Loucy (cell line): ENCODE data around the gene GRID2.

Experiments
- H2AFZ ChIP-seq: fragments of 200-600 bp; sonication (generic); 2 replicates; pipeline ENCODE4 v1.6.0; 2016; ENCODE audit warnings: antibody characterized with exemption, mild to moderate bottlenecking, low read length, moderate library complexity
- H3F3A ChIP-seq: fragments of 200-600 bp; 2 replicates; pipeline ENCODE4 v1.6.0; 2016; ENCODE audit warnings: antibody characterized with exemption, low read depth, mild to moderate bottlenecking
- H3K27me3 ChIP-seq: fragments of 200-600 bp; sonication (generic); 2 replicates; pipeline ENCODE4 v1.6.1; 2014; ENCODE audit warnings: low read length, mild to moderate bottlenecking; ENCODE audit not compliant: insufficient read depth, poor library complexity, severe bottlenecking
- H3K36me3 ChIP-seq: fragments of 200-600 bp; sonication (generic); 2 replicates; pipeline ENCODE4 v1.6.1; 2016; ENCODE audit warnings: low read length; ENCODE audit not compliant: insufficient read depth
- H3K4me1 ChIP-seq: fragments of 200-600 bp; sonication (generic); 2 replicates; pipeline ENCODE4 v1.5.1; 2014; ENCODE audit warnings: low read length, mild to moderate bottlenecking; ENCODE audit not compliant: insufficient read depth, poor library complexity, severe bottlenecking
- H3K4me2 ChIP-seq: fragments of 200-600 bp; sonication (generic); 2 replicates; pipeline ENCODE4 v1.6.0; 2014; ENCODE audit warnings: antibody characterized with exemption, low read length, low read depth, mild to moderate bottlenecking; ENCODE audit not compliant: poor library complexity, severe bottlenecking
- H3K4me3 ChIP-seq: fragments of 200-600 bp; sonication (generic); 2 replicates; pipeline ENCODE4 v1.5.1; 2014; ENCODE audit warnings: low read length, mild to moderate bottlenecking, mixed read lengths; ENCODE audit not compliant: poor library complexity, severe bottlenecking
- H3K79me2 ChIP-seq: fragments of 200-600 bp; sonication (generic); 2 replicates; pipeline ENCODE4 v1.6.1; 2014; ENCODE audit warnings: low read length; ENCODE audit not compliant: insufficient read depth
- H3K9ac ChIP-seq: fragments of 200-600 bp; sonication (generic); 2 replicates; pipeline ENCODE4 v1.6.0; 2014; ENCODE audit warnings: mild to moderate bottlenecking, low read depth, low read length, moderate library complexity; ENCODE audit not compliant: poor library complexity, severe bottlenecking
- H3K9me2 ChIP-seq: fragments of 200-600 bp; sonication (generic); replicated peaks from 2 replicates; pipeline ENCODE4 v1.6.1; 2016; ENCODE audit warnings: low read depth, low read length, mixed read lengths
- H3K9me3 ChIP-seq: fragments of 200-600 bp; sonication (generic); 2 replicates; pipeline ENCODE4 v1.6.1; 2014; ENCODE audit warnings: mild to moderate bottlenecking, antibody characterized with exemption, low read length, low read depth; ENCODE audit not compliant: insufficient read depth
- H4K20me1 ChIP-seq: fragments of 200-600 bp; sonication (generic); 2 replicates; pipeline ENCODE4 v1.6.0; 2014; ENCODE audit warnings: antibody characterized with exemption, low read length, mild to moderate bottlenecking; ENCODE audit not compliant: insufficient read depth, poor library complexity, severe bottlenecking
- EZH2phosphoT487 ChIP-seq: fragments of 200-600 bp; IDR thresholded peaks from 2 replicates; pipeline ENCODE4 v1.6.1; 2018; ENCODE audit warnings: antibody characterized with exemption, mild to moderate bottlenecking, moderate library complexity, borderline replicate concordance
- TF ChIP-seq, protein P1 (sequence below): fragments of 200-600 bp; sonication (generic); conservative IDR thresholded peaks from 2 replicates; pipeline ENCODE4 v1.5.1; 2014; ENCODE audit warnings: mild to moderate bottlenecking, antibody characterized with exemption, low read length

The GRID2 gene

DNA sequence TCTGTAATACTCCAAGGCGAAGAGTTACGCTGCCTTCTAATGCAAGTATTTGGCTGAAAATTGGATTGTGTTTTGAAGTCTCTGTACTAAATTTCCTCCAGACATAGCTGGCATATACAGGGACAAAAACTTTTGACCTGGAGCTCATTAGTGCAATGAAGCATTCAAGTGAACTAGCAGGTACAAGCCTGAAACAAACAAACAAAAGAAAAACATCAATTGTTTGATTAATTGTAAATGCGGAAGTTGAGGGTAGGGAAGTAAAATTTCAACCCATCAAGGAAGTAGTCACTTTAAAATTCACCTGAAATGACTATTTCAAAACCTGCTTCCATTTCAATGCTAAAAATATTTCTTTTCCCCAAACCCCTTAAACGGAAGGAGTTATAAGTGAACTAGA is 1008.5 kb downstream of the GRID2 start:
- H3K9ac ChIP-seq: no peak overlapping the region
- H3K79me2 ChIP-seq: no peaks in the 10 kb centered on the region
- H3K4me2 ChIP-seq: no peak overlapping the region
- no peaks in the 10 kb centered on the region for H3K9me2 ChIP-seq
- TF ChIP-seq, protein P1, sequence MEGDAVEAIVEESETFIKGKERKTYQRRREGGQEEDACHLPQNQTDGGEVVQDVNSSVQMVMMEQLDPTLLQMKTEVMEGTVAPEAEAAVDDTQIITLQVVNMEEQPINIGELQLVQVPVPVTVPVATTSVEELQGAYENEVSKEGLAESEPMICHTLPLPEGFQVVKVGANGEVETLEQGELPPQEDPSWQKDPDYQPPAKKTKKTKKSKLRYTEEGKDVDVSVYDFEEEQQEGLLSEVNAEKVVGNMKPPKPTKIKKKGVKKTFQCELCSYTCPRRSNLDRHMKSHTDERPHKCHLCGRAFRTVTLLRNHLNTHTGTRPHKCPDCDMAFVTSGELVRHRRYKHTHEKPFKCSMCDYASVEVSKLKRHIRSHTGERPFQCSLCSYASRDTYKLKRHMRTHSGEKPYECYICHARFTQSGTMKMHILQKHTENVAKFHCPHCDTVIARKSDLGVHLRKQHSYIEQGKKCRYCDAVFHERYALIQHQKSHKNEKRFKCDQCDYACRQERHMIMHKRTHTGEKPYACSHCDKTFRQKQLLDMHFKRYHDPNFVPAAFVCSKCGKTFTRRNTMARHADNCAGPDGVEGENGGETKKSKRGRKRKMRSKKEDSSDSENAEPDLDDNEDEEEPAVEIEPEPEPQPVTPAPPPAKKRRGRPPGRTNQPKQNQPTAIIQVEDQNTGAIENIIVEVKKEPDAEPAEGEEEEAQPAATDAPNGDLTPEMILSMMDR: no peak
- TF ChIP-seq EZH2phosphoT487: no peak
- no peak overlapping the region for H2AFZ ChIP-seq
- no peaks in the 10 kb centered on the region for H3K9me3 ChIP-seq
- H3K36me3 ChIP-seq: no peaks in the 10 kb centered on the region
- no peaks in the 10 kb centered on the region for H4K20me1 ChIP-seq
- no peaks in the 10 kb centered on the region for H3K27me3 ChIP-seq
- H3K4me3 ChIP-seq: no peak overlapping the region
- H3K4me1 ChIP-seq: no peaks in the 10 kb centered on the region
- H3F3A ChIP-seq: no peaks in the 10 kb centered on the region

DNA sequence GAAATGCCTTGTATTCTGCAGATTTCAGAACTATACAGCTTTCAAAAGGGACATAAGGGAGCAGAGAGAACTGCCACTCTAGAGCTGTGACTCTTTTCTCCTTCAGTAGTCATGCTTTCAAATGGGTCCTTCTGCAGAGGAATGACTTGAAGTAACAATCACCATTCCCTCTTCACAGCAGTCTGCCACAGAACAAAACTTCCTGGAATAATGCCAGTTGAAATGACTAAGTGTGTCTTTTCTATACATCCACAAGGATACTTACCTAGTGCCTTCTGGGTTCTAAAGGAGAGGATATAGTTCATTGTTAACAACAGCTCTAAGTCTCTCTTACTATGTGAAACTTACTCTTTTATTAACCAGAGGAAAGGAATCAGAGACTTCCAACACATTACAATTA is 1009.4 kb downstream of the GRID2 start:
- Histone ChIP-seq H4K20me1 (no peaks in the 10 kb centered on the region), H3K27me3 (no peaks in the 10 kb centered on the region), H3K9me2 (no peaks in the 10 kb centered on the region), H3K9me3 (no peaks in the 10 kb centered on the region), H3K36me3 (no peaks in the 10 kb centered on the region), H3K4me2 (no peak overlapping the region), H2AFZ (no peak overlapping the region), H3K9ac (no peak overlapping the region), H3K4me3 (no peak overlapping the region), H3K4me1 (no peaks in the 10 kb centered on the region), H3F3A (no peaks in the 10 kb centered on the region), H3K79me2 (no peaks in the 10 kb centered on the region)
- TF ChIP-seq EZH2phosphoT487: no peak
- TF ChIP-seq, protein P1: no peak

DNA sequence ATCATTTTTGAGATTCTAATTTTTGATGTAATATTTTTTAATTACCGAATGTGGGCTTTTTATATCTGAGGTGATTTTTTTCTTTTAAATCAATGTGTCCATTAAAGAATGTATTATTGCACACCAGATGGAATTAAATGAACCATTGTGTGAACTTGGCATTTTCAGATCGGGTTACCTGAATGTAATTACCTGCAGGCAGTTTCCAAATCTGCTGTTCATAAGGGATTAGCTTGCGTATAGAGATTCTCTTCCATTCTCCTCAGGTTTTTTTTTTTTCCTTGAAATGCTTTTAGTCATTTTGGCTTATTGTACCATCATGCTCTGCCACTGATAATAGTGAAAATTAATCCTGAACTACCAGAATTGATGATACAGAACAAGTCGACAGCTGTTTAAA is 1013.3 kb downstream of the GRID2 start:
- Histone ChIP-seq H3K4me2 (no peak overlapping the region), H3K79me2 (no peaks in the 10 kb centered on the region), H4K20me1 (no peaks in the 10 kb centered on the region), H3K9ac (no peak overlapping the region), H3K27me3 (no peaks in the 10 kb centered on the region), H3K9me2 (no peaks in the 10 kb centered on the region), H3K9me3 (no peaks in the 10 kb centered on the region), H3F3A (no peaks in the 10 kb centered on the region), H3K4me3 (no peak overlapping the region), H3K36me3 (no peaks in the 10 kb centered on the region), H2AFZ (no peak overlapping the region), H3K4me1 (no peaks in the 10 kb centered on the region)
- TF ChIP-seq, protein P1: no peak
